ENCODE data around the gene TMEM108. TPM values are rescaled to one million over a fixed set of nuclear protein-coding genes. Genes with fewer than 3 reads are reported as not detected.

Gene TMEM108
- total and polyA plus RNA-seq, 2 experiments from 2014 or later, result 7.4 to 15.3 TPM

DNA sequence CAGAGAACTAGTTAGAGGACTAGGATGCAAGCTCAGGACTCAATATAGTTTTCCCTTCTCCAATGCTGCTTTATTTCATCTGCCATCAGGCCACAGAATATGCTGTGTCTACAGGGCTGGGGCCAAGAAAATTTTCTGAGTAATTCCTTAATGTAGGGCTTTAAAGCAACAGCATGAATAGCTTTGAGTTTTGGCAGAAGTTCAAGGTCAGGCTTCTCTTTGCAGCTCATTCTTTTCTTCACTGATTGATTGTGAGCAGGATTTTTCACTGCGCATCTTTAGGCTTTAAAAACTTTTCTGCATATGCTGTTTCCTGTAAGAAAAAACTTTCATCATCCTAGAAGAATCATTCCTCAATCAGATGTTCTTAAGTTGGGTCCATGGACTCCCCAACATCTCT is 4.6 kb downstream of the TMEM108 start:
- ATAC-seq (no peak), DNase-seq (ENCODE audit: low spot score) (no peak)
- H3K36me3 ChIP-seq (ENCODE audit: insufficient read depth), result peaks cover 4% of the 10 kb centered on the region
- no peaks in the 10 kb centered on the region for H3F3A ChIP-seq (replicated peaks; ENCODE audit: low read depth)
- Mint-ChIP-seq H3K27ac (no peak overlapping the region), H3K4me1 (peaks cover 16% of the 10 kb centered on the region), H3K9me3 (no peaks in the 10 kb centered on the region), H3K27me3 (ENCODE audit: insufficient read depth, low read depth, poor library complexity) (peaks cover 9% of the 10 kb centered on the region), H3K36me3 (ENCODE audit: low read depth) (peaks cover 9% of the 10 kb centered on the region; the same call in 1 of the 3 replicates), H3K4me3 (no peak overlapping the region)
- peaks cover 10% of the 10 kb centered on the region; the same call in 1 of the 2 replicates for H3K4me1 ChIP-seq (ENCODE audit: insufficient read depth)
- no peak overlapping the region for H3K4me2 ChIP-seq
- no peak overlapping the region for H2AFZ ChIP-seq
- H3K27me3 ChIP-seq (ENCODE audit: insufficient read depth), result peaks cover 10% of the 10 kb centered on the region
- TF ChIP-seq JUNB (IDR thresholded peaks at IDR 0.05; ENCODE audit: unreplicated experiment) (no peak), ZNF331 (CRISPR knock-in tag; IDR thresholded peaks at IDR 0.05; ENCODE audit: low read depth) (no peak), EZH2 (IDR thresholded peaks at IDR 0.05; ENCODE audit: low read depth, unreplicated experiment) (no peak)
- TF ChIP-seq, protein P1, sequence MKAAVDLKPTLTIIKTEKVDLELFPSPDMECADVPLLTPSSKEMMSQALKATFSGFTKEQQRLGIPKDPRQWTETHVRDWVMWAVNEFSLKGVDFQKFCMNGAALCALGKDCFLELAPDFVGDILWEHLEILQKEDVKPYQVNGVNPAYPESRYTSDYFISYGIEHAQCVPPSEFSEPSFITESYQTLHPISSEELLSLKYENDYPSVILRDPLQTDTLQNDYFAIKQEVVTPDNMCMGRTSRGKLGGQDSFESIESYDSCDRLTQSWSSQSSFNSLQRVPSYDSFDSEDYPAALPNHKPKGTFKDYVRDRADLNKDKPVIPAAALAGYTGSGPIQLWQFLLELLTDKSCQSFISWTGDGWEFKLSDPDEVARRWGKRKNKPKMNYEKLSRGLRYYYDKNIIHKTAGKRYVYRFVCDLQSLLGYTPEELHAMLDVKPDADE (IDR thresholded peaks at IDR 0.05), result no peak
- TF ChIP-seq, protein P2, sequence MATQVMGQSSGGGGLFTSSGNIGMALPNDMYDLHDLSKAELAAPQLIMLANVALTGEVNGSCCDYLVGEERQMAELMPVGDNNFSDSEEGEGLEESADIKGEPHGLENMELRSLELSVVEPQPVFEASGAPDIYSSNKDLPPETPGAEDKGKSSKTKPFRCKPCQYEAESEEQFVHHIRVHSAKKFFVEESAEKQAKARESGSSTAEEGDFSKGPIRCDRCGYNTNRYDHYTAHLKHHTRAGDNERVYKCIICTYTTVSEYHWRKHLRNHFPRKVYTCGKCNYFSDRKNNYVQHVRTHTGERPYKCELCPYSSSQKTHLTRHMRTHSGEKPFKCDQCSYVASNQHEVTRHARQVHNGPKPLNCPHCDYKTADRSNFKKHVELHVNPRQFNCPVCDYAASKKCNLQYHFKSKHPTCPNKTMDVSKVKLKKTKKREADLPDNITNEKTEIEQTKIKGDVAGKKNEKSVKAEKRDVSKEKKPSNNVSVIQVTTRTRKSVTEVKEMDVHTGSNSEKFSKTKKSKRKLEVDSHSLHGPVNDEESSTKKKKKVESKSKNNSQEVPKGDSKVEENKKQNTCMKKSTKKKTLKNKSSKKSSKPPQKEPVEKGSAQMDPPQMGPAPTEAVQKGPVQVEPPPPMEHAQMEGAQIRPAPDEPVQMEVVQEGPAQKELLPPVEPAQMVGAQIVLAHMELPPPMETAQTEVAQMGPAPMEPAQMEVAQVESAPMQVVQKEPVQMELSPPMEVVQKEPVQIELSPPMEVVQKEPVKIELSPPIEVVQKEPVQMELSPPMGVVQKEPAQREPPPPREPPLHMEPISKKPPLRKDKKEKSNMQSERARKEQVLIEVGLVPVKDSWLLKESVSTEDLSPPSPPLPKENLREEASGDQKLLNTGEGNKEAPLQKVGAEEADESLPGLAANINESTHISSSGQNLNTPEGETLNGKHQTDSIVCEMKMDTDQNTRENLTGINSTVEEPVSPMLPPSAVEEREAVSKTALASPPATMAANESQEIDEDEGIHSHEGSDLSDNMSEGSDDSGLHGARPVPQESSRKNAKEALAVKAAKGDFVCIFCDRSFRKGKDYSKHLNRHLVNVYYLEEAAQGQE (IDR thresholded peaks at IDR 0.05; ENCODE audit: unreplicated experiment), result no peak
- H3K79me2 ChIP-seq (replicated peaks; ENCODE audit: insufficient read depth), result peaks cover 35% of the 10 kb centered on the region
- no peaks in the 10 kb centered on the region for H3K9me2 ChIP-seq (ENCODE audit: insufficient read depth)
- peaks cover 6% of the 10 kb centered on the region for H4K20me1 ChIP-seq (replicated peaks; ENCODE audit: insufficient read depth)
- H3K4me3 ChIP-seq, result no peak overlapping the region
- H3K27ac ChIP-seq (ENCODE audit: low read depth), result no peak overlapping the region

DNA sequence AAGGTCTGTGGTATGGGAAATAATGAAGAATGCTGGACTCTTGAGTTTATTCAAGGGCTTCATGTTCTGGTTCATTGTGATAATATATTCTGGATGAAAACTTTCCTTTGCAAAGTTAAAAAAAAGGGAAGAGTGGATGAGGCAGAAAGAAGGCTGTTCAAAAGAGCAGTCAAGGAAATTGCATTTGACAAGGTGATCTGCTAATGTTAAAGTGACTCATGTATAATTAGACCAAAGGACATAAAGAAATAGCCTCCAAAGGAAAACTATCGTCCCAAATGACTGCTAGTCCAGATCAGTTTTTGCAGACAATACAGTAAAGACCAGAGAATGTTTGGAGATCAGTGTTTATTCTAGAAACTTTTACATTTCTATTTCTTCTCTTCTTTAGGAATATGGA is 9.8 kb downstream of the TMEM108 start:
- peaks cover 13% of the 10 kb centered on the region; the same call in 1 of the 3 replicates for H3K36me3 Mint-ChIP-seq (ENCODE audit: low read depth)
- Histone ChIP-seq H3F3A (replicated peaks; ENCODE audit: low read depth) (no peaks in the 10 kb centered on the region), H4K20me1 (replicated peaks; ENCODE audit: insufficient read depth) (peaks cover 6% of the 10 kb centered on the region), H2AFZ (no peak overlapping the region), H3K27ac (ENCODE audit: low read depth) (no peak overlapping the region), H3K79me2 (replicated peaks; ENCODE audit: insufficient read depth) (peaks cover 57% of the 10 kb centered on the region), H3K36me3 (ENCODE audit: insufficient read depth) (peaks cover 4% of the 10 kb centered on the region), H3K4me2 (no peak overlapping the region), H3K9me2 (ENCODE audit: insufficient read depth) (no peaks in the 10 kb centered on the region), H3K27me3 (ENCODE audit: insufficient read depth) (no peaks in the 10 kb centered on the region), H3K4me1 (ENCODE audit: insufficient read depth) (peaks cover 11% of the 10 kb centered on the region), H3K4me3 (no peak overlapping the region)
- H3K9me3 Mint-ChIP-seq, result no peaks in the 10 kb centered on the region
- H3K27me3 Mint-ChIP-seq (ENCODE audit: insufficient read depth, low read depth, poor library complexity), result no peaks in the 10 kb centered on the region
- no peak for DNase-seq (ENCODE audit: low spot score)
- no peak overlapping the region for H3K27ac Mint-ChIP-seq
- ATAC-seq, result no peak
- peaks cover 6% of the 10 kb centered on the region for H3K4me1 Mint-ChIP-seq
- H3K4me3 Mint-ChIP-seq, result no peak overlapping the region
- no peak for TF ChIP-seq EZH2 (IDR thresholded peaks at IDR 0.05; ENCODE audit: low read depth, unreplicated experiment)
- TF ChIP-seq, protein P3, sequence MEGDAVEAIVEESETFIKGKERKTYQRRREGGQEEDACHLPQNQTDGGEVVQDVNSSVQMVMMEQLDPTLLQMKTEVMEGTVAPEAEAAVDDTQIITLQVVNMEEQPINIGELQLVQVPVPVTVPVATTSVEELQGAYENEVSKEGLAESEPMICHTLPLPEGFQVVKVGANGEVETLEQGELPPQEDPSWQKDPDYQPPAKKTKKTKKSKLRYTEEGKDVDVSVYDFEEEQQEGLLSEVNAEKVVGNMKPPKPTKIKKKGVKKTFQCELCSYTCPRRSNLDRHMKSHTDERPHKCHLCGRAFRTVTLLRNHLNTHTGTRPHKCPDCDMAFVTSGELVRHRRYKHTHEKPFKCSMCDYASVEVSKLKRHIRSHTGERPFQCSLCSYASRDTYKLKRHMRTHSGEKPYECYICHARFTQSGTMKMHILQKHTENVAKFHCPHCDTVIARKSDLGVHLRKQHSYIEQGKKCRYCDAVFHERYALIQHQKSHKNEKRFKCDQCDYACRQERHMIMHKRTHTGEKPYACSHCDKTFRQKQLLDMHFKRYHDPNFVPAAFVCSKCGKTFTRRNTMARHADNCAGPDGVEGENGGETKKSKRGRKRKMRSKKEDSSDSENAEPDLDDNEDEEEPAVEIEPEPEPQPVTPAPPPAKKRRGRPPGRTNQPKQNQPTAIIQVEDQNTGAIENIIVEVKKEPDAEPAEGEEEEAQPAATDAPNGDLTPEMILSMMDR (conservative IDR thresholded peaks at IDR 0.05; ENCODE audit: low read depth in 2 of 2), result no peak
- TF ChIP-seq STAT1 (IDR thresholded peaks at IDR 0.05; ENCODE audit: unreplicated experiment), result no peak
- TF ChIP-seq CREB1 (CRISPR knock-in tag; IDR thresholded peaks at IDR 0.05; ENCODE audit: low read depth), result no peak
- TF ChIP-seq JUNB (IDR thresholded peaks at IDR 0.05; ENCODE audit: unreplicated experiment), result no peak
- TF ChIP-seq, protein P1 (IDR thresholded peaks at IDR 0.05), result no peak
- TF ChIP-seq, protein P2 (IDR thresholded peaks at IDR 0.05; ENCODE audit: unreplicated experiment), result no peak
- no peak for TF ChIP-seq EZH2phosphoT487 (IDR thresholded peaks at IDR 0.05; ENCODE audit: unreplicated experiment)
